ENCODE results near the gene KLHL1.

- TF ChIP-seq POLR2A (IDR thresholded peaks at IDR 0.05) (no peak), CTCF (IDR thresholded peaks at IDR 0.05) (no peak)
Measured at GRCh38 chr13:70088926-70089325, 19.3 kb downstream of the KLHL1 start.

Measured in adrenal gland (tissue), 5 donors.